GM12878 (cell line): ENCODE data around the gene RBMS3. TPM values are rescaled to one million over a fixed set of nuclear protein-coding genes. Genes with fewer than 3 reads are reported as not detected.

ENCODE experiments used
- ATAC-seq: fragments of 200-7000 bp; cut with Tn5 transposase; 3 replicates; pipeline ENCODE4 v1.9.1; 2020; ENCODE audit warnings: mild to moderate bottlenecking, moderate library complexity
- BruUV-seq: library from RNA; stranded (reverse); fragments of 400-500 nt; replicated peaks from 2 replicates; lab custom pipeline; 2021; lab: Mats Ljungman, UMichigan
- CTCF ChIA-PET: fragments of 300-600 bp; sonication (Branson Sonifier 250); formaldehyde crosslinking; extraction: SDS; loops from one replicate; lab custom pipeline; 2021; ENCODE audit warnings: inconsistent platforms; lab: Yijun Ruan, JAX
- POLR2A ChIA-PET: fragments of 350-600 bp; formaldehyde crosslinking; extraction: SDS; loops from one replicate; lab custom pipeline; 2021; ENCODE audit warnings: inconsistent platforms; lab: Charles Lee
- RAD21 ChIA-PET: fragments of 300-600 bp; sonication (Branson Sonifier 250); formaldehyde crosslinking; loops from one replicate; lab custom pipeline; 2023; ENCODE audit warnings: antibody characterized with exemption; ENCODE audit not compliant: unreplicated experiment; lab: Charles Lee
- SMC1A ChIA-PET: fragments of 300-600 bp; sonication (Branson Sonifier 250); formaldehyde crosslinking; loops from one replicate; lab custom pipeline; 2023; ENCODE audit not compliant: unreplicated experiment, uncharacterized antibody; lab: Charles Lee
- DNase-seq: peaks from one replicate; pipeline ENCODE4 v3.0.0-alpha.2; 2011; ENCODE audit warnings: low read depth, low spot score
- FAIRE-seq: peaks from 3 replicates; lab custom pipeline; 2011; peaks lifted over from hg19 to GRCh38; lab: Jason Lieb, UNC
- H2AFZ ChIP-seq: 2 replicates; pipeline ENCODE4 v1.6.0; 2011; ENCODE audit warnings: low read depth, low read length, control low read depth; ENCODE audit not compliant: control insufficient read depth
- H3K27ac ChIP-seq: 2 replicates; pipeline ENCODE4 v1.5.1; 2011; ENCODE audit warnings: control low read depth; ENCODE audit not compliant: control insufficient read depth, insufficient read depth
- H3K27me3 ChIP-seq, 2 experiments: replicated peaks in 1 of 2; 2 replicates each; pipeline versions ENCODE4 v1.6.0 to v1.6.1; 2011; ENCODE audit warnings: low read length in 1 of 2; ENCODE audit not compliant: control insufficient read depth in 2 of 2, insufficient read depth in 2 of 2
- H3K36me3 ChIP-seq, 2 experiments: 2 replicates each; pipeline ENCODE4 v1.5.1; 2011; ENCODE audit warnings: low read length in 1 of 2; ENCODE audit not compliant: control insufficient read depth in 2 of 2, insufficient read depth in 2 of 2
- H3K4me1 ChIP-seq: 2 replicates; pipeline ENCODE4 v1.6.1; 2011; ENCODE audit warnings: mild to moderate bottlenecking, low read length, moderate library complexity, mixed read lengths; ENCODE audit not compliant: control insufficient read depth, insufficient read depth
- H3K4me2 ChIP-seq: 2 replicates; pipeline ENCODE4 v1.6.0; 2011; ENCODE audit warnings: control low read depth; ENCODE audit not compliant: control insufficient read depth, insufficient read depth
- H3K4me3 ChIP-seq: fragments of 200-600 bp; sonication (generic); 2 replicates; pipeline ENCODE4 v1.5.1; 2016
- H3K79me2 ChIP-seq: 2 replicates; pipeline ENCODE4 v1.6.0; 2011; ENCODE audit warnings: low read length; ENCODE audit not compliant: control insufficient read depth, insufficient read depth
- H3K9ac ChIP-seq: 2 replicates; pipeline ENCODE4 v1.8.0; 2011; ENCODE audit warnings: low read length, control low read depth, mixed read lengths; ENCODE audit not compliant: control insufficient read depth, insufficient read depth
- H3K9me3 ChIP-seq: replicated peaks from 3 replicates; pipeline ENCODE4 v1.5.1; 2011; ENCODE audit warnings: mild to moderate bottlenecking, low read length; ENCODE audit not compliant: control insufficient read depth, insufficient read depth
- H4K20me1 ChIP-seq: 2 replicates; pipeline ENCODE4 v1.6.0; 2011; ENCODE audit not compliant: control insufficient read depth, insufficient read depth
- ATF3 ChIP-seq: IDR thresholded peaks from 2 replicates; pipeline ENCODE4 v1.6.1; 2011; ENCODE audit warnings: low read depth, mild to moderate bottlenecking, low read length, moderate library complexity, borderline replicate concordance; ENCODE audit errors: extremely low read depth
- CREB1 ChIP-seq: IDR thresholded peaks from 2 replicates; pipeline ENCODE4 v1.6.1; 2012; ENCODE audit warnings: low read depth, mild to moderate bottlenecking, inconsistent platforms
- ELK1 ChIP-seq: IDR thresholded peaks from 2 replicates; pipeline ENCODE4 v1.6.1; 2012; ENCODE audit warnings: low read depth, low read length, improper control_type of control experiment
- FOS ChIP-seq: IDR thresholded peaks from 3 replicates; pipeline ENCODE4 v1.6.1; 2011; ENCODE audit warnings: borderline replicate concordance; ENCODE audit not compliant: insufficient read length; ENCODE audit errors: extremely low read depth
- HDGF ChIP-seq: fragments of 450-650 bp; IDR thresholded peaks from 2 replicates; pipeline ENCODE4 v1.6.1; 2016; ENCODE audit warnings: antibody characterized with exemption
- IKZF1 ChIP-seq: fragments of 450-650 bp; conservative IDR thresholded peaks from 2 replicates; pipeline ENCODE4 v1.6.1; 2017; ENCODE audit warnings: antibody characterized with exemption, mild to moderate bottlenecking
- MTA3 ChIP-seq: IDR thresholded peaks from 2 replicates; pipeline ENCODE4 v1.6.1; 2012; ENCODE audit warnings: low read length, inconsistent platforms, borderline replicate concordance
- MYC ChIP-seq: IDR thresholded peaks from 2 replicates; pipeline ENCODE4 v1.6.1; 2011; ENCODE audit warnings: mild to moderate bottlenecking, low read length, moderate library complexity, inconsistent platforms; ENCODE audit not compliant: insufficient read depth, insufficient replicate concordance, insufficient read length, severe bottlenecking
- NFXL1 ChIP-seq: fragments of 450-650 bp; IDR thresholded peaks from 2 replicates; pipeline ENCODE4 v1.6.1; 2017; ENCODE audit warnings: antibody characterized with exemption, mild to moderate bottlenecking, borderline replicate concordance
- REST ChIP-seq: IDR thresholded peaks from 2 replicates; pipeline ENCODE4 v1.6.1; 2012; ENCODE audit warnings: mild to moderate bottlenecking, low read depth, low read length
- SREBF1 ChIP-seq: IDR thresholded peaks from 2 replicates; pipeline ENCODE4 v1.6.1; 2012; ENCODE audit warnings: mild to moderate bottlenecking, low read length
- SREBF2 ChIP-seq: IDR thresholded peaks from 2 replicates; pipeline ENCODE4 v1.6.1; 2012; ENCODE audit warnings: mild to moderate bottlenecking, low read length
- TAF1 ChIP-seq: IDR thresholded peaks from 2 replicates; pipeline ENCODE4 v1.6.1; 2011; ENCODE audit warnings: mild to moderate bottlenecking, low read depth, low read length, borderline replicate concordance
- TCF7 ChIP-seq: IDR thresholded peaks from 2 replicates; pipeline ENCODE4 v1.6.1; 2014; ENCODE audit warnings: antibody characterized with exemption, borderline replicate concordance
- WRNIP1 ChIP-seq: IDR thresholded peaks from 2 replicates; pipeline ENCODE4 v1.6.1; 2011; ENCODE audit warnings: low read depth, low read length, improper control_type of control experiment, borderline replicate concordance
- YBX1 ChIP-seq: fragments of 450-650 bp; IDR thresholded peaks from 2 replicates; pipeline ENCODE4 v1.6.1; 2016; ENCODE audit warnings: antibody characterized with exemption
- WGBS: methylation state at CpG from one replicate; pipeline ENCODE4 v1.1.6; 2016; ENCODE audit warnings: low lambda C conversion rate; ENCODE audit not compliant: insufficient replicate concordance, insufficient coverage; ENCODE audit errors: missing lambda C conversion rate; 5-methylcytosine and 5-hydroxymethylcytosine counted together
- in situ Hi-C: fragments of 300-500 bp; cut with MboI; formaldehyde crosslinking; loops from 9 replicates; pipeline ENCODE4 v1.14.3; 2018; ENCODE audit warnings: mixed read lengths
- intact Hi-C: fragments of 100-400 bp; cut with micrococcal nuclease; formaldehyde crosslinking; loops from one replicate; pipeline ENCODE4 v1.14.2; 2022; ENCODE audit not compliant: unreplicated experiment
- polyA plus RNA-seq, 11 experiments: library from polyadenylated mRNA; depleted of rRNA in 4 of 11; unstranded in 6 of 11; stranded (reverse) in 5 of 11; fragments of >200 nt; fragmentation: Nextera tagmentation in 4 of 11; fragmentation: Illumina TruSeq in 1 of 11; extraction: Ambion mirVana in 4 of 11; extraction: Trizol in 1 of 11; gene quantifications; 1 replicate in 1 of 11; 2 replicates in 10 of 11; pipeline versions ENCODE4 v1.2.1 to v1.2.3, GENCODE V29; 2011 to 2016; ENCODE audit warnings: inconsistent platforms in 2 of 11, missing spikeins in 2 of 11, low read depth in 1 of 11
- total RNA-seq, 4 experiments: library from RNA; depleted of rRNA in 3 of 4; stranded (reverse); fragments of >200 nt in 3 of 4; fragmentation: Illumina TruSeq in 1 of 4; extraction: Trizol in 1 of 4; gene quantifications; 2 replicates each; pipeline versions ENCODE4 v1.2.1 to v1.2.3, GENCODE V29; 2013 to 2021

Gene RBMS3
- total and polyA plus RNA-seq, 10 of the 15 experiments (the other 5 are each of a cell fraction or from before 2014, with no cell fraction given), result 0.79 to 4.7 (median 3.1) TPM

- TF ChIP-seq ELK1, result no peak
- TF ChIP-seq IKZF1, result no peak
These were observed 148.3 kb downstream of the RBMS3 start (continued) for GRCh38 chr3:29429055-29429679.

- Histone ChIP-seq H4K20me1 (no peaks in the 10 kb centered on the region), H3K9me3 (no peaks in the 10 kb centered on the region; the same call in 2 of the 3 replicates), H2AFZ (no peak overlapping the region), H3K27ac (no peak overlapping the region), H3K9ac (no peak overlapping the region), H3K27me3 (no peaks in the 10 kb centered on the region), H3K79me2 (no peaks in the 10 kb centered on the region), H3K4me1 (no peaks in the 10 kb centered on the region), H3K36me3 (no peaks in the 10 kb centered on the region; a peak in 1 of 4 replicates), H3K4me2 (no peak overlapping the region), H3K4me3 (no peak overlapping the region)
- WGBS, result 15% methylated on average over 1 of the region's 1 CpG
- ATAC-seq, result no peak
- DNase-seq, result no peak
- no TSS peak for BruUV-seq
- intact Hi-C loops, result no loop called here
- RAD21 ChIA-PET, result interaction anchor here (1.2 kb wide), 2 partner anchors 28 to 111 kb away, joined by 3 to 4 read pairs; no protein-coding TSS in a partner anchor
- in situ Hi-C loops, result no loop called here
- CTCF ChIA-PET, result interaction anchor here (1.1 kb wide), 1 partner anchor 10 kb away, joined by 3 read pairs; no protein-coding TSS in a partner anchor
- POLR2A ChIA-PET, result interaction anchor here (0.6 kb wide), 1 partner anchor 62 kb away, joined by 5 read pairs; no protein-coding TSS in a partner anchor
- FAIRE-seq, result no peak
- no peak for TF ChIP-seq HDGF
- TF ChIP-seq NFXL1, result no peak
- TF ChIP-seq TCF7, result no peak
- TF ChIP-seq MTA3, result no peak
- TF ChIP-seq ATF3, result no peak
- no peak for TF ChIP-seq SREBF2
- TF ChIP-seq YBX1, result no peak
- TF ChIP-seq CREB1, result no peak
- no peak for TF ChIP-seq MYC
- no peak for TF ChIP-seq WRNIP1
- no peak for TF ChIP-seq FOS
- no peak for TF ChIP-seq TAF1
- TF ChIP-seq SREBF1, result no peak
- no peak for TF ChIP-seq REST
- SMC1A ChIA-PET, result interaction anchor here (0.7 to 1.7 kb wide), 4 partner anchors 9 to 32 kb away, joined by 3 to 4 read pairs (median 3); no protein-coding TSS in a partner anchor
These were observed 149.7 kb downstream of the RBMS3 start for GRCh38 chr3:29430558-29430971.
